ENCODE results near the gene PIP4K2A. TPM values are rescaled to one million over a fixed set of nuclear protein-coding genes. Genes with fewer than 3 reads are reported as not detected.

The PIP4K2A gene
- total RNA-seq, 2 donors from 2014 or later: 15.0 to 17.8 TPM

GRCh38 chr10:22561909-22562308 is 152.5 kb downstream of the PIP4K2A start:
- no peaks in the 10 kb centered on the region for H3K4me1 ChIP-seq (ENCODE audit: control insufficient read depth, insufficient read depth, low read length)
- H3K9ac ChIP-seq (ENCODE audit: extremely low read depth, low read length, poor library complexity, severe bottlenecking): no peak overlapping the region
- H3K4me3 ChIP-seq (ENCODE audit: low read length): no peak overlapping the region
- no peak overlapping the region for H3K27ac ChIP-seq (ENCODE audit: low read depth, low read length)
- Mint-ChIP-seq H3K27ac (no peak overlapping the region), H3K27me3 (ENCODE audit: insufficient read depth) (no peaks in the 10 kb centered on the region), H3K36me3 (ENCODE audit: low read depth) (peaks cover 31% of the 10 kb centered on the region), H3K4me3 (no peak overlapping the region), H3K9me3 (peaks cover 21% of the 10 kb centered on the region), H3K4me1 (peaks cover 16% of the 10 kb centered on the region)
- H3K9me3 ChIP-seq (ENCODE audit: control insufficient read depth, low read length): no peaks in the 10 kb centered on the region
- WGBS, 2 experiments (ENCODE audit: insufficient coverage in 1 of 2, insufficient read length in 1 of 2): 98 to 100% methylated on average over 4 to 5 of the region's 5 CpGs
- TF ChIP-seq CTCF (conservative IDR thresholded peaks at IDR 0.05): no peak
- no peaks in the 10 kb centered on the region for H3K27me3 ChIP-seq (ENCODE audit: control insufficient read depth, insufficient read depth, low read length, poor library complexity, severe bottlenecking)
- DNase-seq: no peak
- H3K36me3 ChIP-seq (ENCODE audit: control insufficient read depth, insufficient read depth, low read length): no peaks in the 10 kb centered on the region

GRCh38 chr10:22560913-22561239 is 153.5 kb downstream of the PIP4K2A start:
- Histone ChIP-seq H3K4me3 (ENCODE audit: low read length) (no peak overlapping the region), H3K27ac (ENCODE audit: low read depth, low read length) (no peak overlapping the region), H3K27me3 (ENCODE audit: control insufficient read depth, insufficient read depth, low read length, poor library complexity, severe bottlenecking) (no peaks in the 10 kb centered on the region), H3K9ac (ENCODE audit: extremely low read depth, low read length, poor library complexity, severe bottlenecking) (no peak overlapping the region), H3K9me3 (ENCODE audit: control insufficient read depth, low read length) (no peaks in the 10 kb centered on the region), H3K4me1 (ENCODE audit: control insufficient read depth, insufficient read depth, low read length) (no peaks in the 10 kb centered on the region), H3K36me3 (ENCODE audit: control insufficient read depth, insufficient read depth, low read length) (no peaks in the 10 kb centered on the region)
- Mint-ChIP-seq H3K27ac (no peak overlapping the region), H3K36me3 (ENCODE audit: low read depth) (peaks cover 21% of the 10 kb centered on the region), H3K4me1 (peaks cover 18% of the 10 kb centered on the region), H3K4me3 (no peak overlapping the region), H3K27me3 (ENCODE audit: insufficient read depth) (no peaks in the 10 kb centered on the region), H3K9me3 (peaks cover 11% of the 10 kb centered on the region)
- WGBS, 2 experiments (ENCODE audit: insufficient coverage in 1 of 2, insufficient read length in 1 of 2): 66 to 81% methylated on average over 5 to 6 of the region's 6 CpGs
- DNase-seq: no peak
- no peak for TF ChIP-seq CTCF (conservative IDR thresholded peaks at IDR 0.05)

GRCh38 chr10:22560096-22560912 is 154.1 kb downstream of the PIP4K2A start:
- Mint-ChIP-seq H3K4me1 (peaks cover 18% of the 10 kb centered on the region), H3K27ac (no peak overlapping the region), H3K36me3 (ENCODE audit: low read depth) (peaks cover 17% of the 10 kb centered on the region), H3K9me3 (peaks cover 5% of the 10 kb centered on the region), H3K27me3 (ENCODE audit: insufficient read depth) (no peaks in the 10 kb centered on the region), H3K4me3 (no peak overlapping the region)
- Histone ChIP-seq H3K4me3 (ENCODE audit: low read length) (no peak overlapping the region), H3K9ac (ENCODE audit: extremely low read depth, low read length, poor library complexity, severe bottlenecking) (no peak overlapping the region), H3K27ac (ENCODE audit: low read depth, low read length) (no peak overlapping the region), H3K4me1 (ENCODE audit: control insufficient read depth, insufficient read depth, low read length) (no peaks in the 10 kb centered on the region), H3K27me3 (ENCODE audit: control insufficient read depth, insufficient read depth, low read length, poor library complexity, severe bottlenecking) (no peaks in the 10 kb centered on the region), H3K36me3 (ENCODE audit: control insufficient read depth, insufficient read depth, low read length) (no peaks in the 10 kb centered on the region), H3K9me3 (ENCODE audit: control insufficient read depth, low read length) (no peaks in the 10 kb centered on the region)
- no peak for DNase-seq
- 89% methylated on average over 11 to 17 of the region's 17 CpGs for WGBS, 2 experiments (ENCODE audit: insufficient coverage in 1 of 2, insufficient read length in 1 of 2)
- TF ChIP-seq CTCF (conservative IDR thresholded peaks at IDR 0.05): no peak
